GM12864 (cell line): ENCODE data around the gene CEP19.

Source experiments
- DNase-seq: peaks from one replicate; pipeline ENCODE4 v3.0.0-alpha.2; 2011; ENCODE audit warnings: low read depth
- H3K4me3 ChIP-seq: 2 replicates; pipeline ENCODE4 v1.5.1; 2011; ENCODE audit warnings: mild to moderate bottlenecking, low read depth, low read length, control low read depth
- CTCF ChIP-seq: IDR thresholded peaks from 2 replicates; pipeline ENCODE4 v1.5.1; 2011; ENCODE audit warnings: low read depth, mild to moderate bottlenecking, moderate library complexity, low read length, control low read depth, inconsistent platforms; ENCODE audit errors: missing control alignments

CEP19 gene

DNA sequence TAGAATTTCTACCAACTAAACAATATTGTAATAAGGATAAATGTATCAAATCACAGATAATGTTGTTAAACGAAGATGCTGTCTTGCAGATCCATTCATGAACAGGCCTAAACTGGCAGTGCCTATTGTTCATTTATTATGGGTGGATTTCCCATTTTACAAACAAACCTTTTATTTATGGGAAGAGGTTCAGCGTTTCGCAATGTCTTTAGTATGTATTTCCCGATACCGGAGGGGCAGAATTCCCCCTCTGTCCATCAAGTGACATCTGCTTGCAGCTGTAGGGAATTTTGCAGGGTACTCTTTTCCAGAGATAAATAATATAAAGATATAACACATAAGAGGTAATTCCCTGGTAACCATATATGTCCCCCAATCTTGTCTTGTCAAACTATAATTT lies 5.7 kb downstream of the CEP19 start:
- DNase-seq = no peak
- H3K4me3 ChIP-seq = no peak overlapping the region
- TF ChIP-seq CTCF = no peak

DNA sequence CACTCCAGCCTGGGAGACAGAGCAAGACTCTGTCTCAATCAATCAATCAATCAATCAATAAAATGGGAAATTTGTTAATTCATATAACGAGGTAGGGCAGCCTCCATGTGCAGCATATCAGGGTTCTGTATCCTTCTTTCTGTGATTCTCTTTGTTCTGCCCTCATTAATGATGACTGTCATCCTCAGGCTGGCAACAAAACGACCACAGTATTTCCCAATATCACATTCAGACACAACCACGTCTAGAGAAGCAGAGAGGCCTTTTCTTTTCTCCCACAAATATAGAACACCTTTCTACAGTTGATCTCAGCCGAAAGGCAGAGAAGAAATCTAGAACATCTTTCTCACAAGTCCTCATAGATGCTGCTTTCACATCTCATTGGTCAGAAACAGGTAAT lies 11.2 kb downstream of the CEP19 start:
- H3K4me3 ChIP-seq = no peak overlapping the region
- no peak for DNase-seq
- no peak for TF ChIP-seq CTCF

DNA sequence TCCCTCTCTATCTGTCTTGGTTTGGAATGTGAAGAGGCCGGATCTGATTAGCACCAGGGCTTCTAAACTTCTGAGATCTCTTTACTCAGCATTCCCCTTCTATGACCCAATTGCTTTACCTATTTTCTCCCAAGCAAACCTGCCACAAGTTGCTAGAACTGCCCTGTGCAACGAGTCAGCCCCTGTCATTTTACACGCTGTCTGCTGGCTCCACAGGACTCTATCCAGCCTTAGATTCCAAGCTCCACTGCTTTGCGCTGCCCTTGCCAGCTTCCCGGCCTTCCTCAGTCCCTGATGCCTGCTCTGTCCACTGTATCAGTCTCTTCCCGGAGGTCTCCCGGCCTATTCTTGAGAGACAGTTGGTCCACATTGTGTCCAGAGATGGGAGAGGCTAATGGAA lies 12.3 kb downstream of the CEP19 start:
- TF ChIP-seq CTCF = no peak
- no peak overlapping the region for H3K4me3 ChIP-seq
- DNase-seq = no peak

DNA sequence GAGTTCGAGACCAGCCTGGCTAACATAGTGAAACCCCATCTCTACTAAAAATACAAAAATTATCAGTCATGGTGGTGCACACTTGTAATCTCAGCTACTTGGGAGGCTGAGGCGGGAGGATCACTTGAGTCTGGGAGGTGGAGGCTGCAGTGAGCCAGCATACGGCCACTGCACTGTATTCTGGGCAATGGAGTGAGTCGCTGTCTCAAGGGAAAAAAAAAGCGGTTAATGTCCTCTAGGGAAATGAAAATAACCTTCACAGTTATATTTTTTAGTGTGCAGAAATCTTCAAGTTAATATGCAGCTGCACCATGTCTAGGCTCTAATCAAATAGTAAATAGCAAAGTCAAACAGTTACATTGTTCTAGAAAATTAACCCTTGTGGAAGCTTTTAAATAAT lies 14.8 kb downstream of the CEP19 start:
- TF ChIP-seq CTCF = no peak
- no peak overlapping the region for H3K4me3 ChIP-seq
- no peak for DNase-seq

DNA sequence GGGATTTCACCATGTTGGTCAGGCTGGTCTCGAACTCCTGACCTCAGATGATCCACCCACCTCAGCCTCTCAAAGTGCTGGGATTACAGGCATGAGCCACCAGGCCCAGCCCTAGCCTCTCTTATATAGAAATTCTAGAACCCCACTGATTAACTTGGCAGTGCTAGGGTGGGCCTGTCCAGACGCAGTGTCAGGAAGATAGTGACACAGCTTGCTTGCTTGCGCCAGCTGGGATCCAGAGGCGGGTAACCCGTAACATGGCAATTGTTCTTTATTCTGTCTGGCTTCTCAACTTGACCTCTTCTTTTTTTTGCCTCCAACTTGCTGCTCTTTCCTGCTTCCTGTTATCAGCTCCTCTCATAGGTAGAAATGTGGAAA lies 16.2 kb downstream of the CEP19 start:
- no peak for DNase-seq
- no peak for TF ChIP-seq CTCF
- no peak overlapping the region for H3K4me3 ChIP-seq

- DNase-seq = no peak
- H3K4me3 ChIP-seq = no peak overlapping the region
- no peak for TF ChIP-seq CTCF
Observed at GRCh38 chr3:196694941-196695848, 16.9 kb downstream of the CEP19 start.

DNA sequence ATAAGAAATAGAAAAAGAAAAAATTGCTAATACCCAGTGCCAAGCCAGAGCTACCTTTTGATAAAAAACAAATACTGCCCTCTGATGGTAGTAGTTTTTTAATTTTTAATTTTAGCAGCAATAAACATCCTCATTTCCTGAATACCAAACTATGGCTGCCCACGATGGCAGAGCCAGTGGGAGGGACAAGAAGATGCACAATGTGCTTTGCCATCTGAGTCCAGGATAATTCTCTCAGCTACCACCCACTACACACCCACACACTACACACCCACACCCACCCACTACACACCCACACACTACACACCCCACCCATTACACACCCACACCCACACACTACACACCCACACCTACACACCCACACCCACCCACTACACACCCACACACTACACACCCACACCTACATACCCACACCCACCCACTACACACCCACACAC lies 17.8 kb downstream of the CEP19 start:
- no peak for DNase-seq
- TF ChIP-seq CTCF = no peak
- H3K4me3 ChIP-seq = no peak overlapping the region
